ENCODE measurements around the gene PDE8B.

Gene PDE8B

GRCh38 chr5:77208507-77209163 lies 1.8 kb upstream of the PDE8B start (continued):
- TF ChIP-seq TOX (CRISPR knock-in tag; IDR thresholded peaks at IDR 0.05; ENCODE audit: borderline replicate concordance) (no peak), ZNF8 (CRISPR knock-in tag; IDR thresholded peaks at IDR 0.05) (no peak), ESRRG (CRISPR knock-in tag; IDR thresholded peaks at IDR 0.05) (no peak), CSDC2 (CRISPR knock-in tag; IDR thresholded peaks at IDR 0.05) (no peak), BACH2 (CRISPR knock-in tag; IDR thresholded peaks at IDR 0.05; ENCODE audit: borderline replicate concordance) (no peak), ISL1 (CRISPR knock-in tag; IDR thresholded peaks at IDR 0.05) (no peak)

DNA sequence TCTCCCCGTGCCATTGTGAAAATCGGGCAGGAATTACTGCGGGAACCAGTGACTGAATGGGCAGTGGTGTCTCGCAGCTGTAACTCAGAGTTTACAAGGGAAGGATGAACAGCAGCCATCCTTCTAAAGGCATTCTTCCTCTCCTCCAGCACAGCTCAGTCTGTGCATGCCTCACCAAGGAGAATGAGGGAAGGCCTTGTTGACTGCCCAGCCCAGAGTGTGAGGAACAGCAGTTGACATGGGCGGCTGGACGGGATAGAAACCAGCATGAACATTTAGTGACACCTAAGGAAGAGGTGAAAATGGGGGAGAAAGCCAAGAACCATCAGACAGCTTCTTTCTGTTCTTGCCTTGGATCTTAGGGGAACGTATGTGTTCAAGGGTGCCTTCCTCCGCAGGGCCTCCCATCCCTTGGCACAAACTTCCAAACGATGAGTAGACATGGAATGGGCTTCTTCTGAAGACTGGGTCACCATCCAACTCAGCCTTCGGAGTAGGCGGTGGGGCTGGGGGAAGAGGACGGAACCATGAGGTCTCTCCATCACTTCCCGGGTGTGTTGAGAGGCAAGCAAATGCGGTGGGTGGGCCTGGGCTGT lies 887 bp upstream of the PDE8B start:
- TF ChIP-seq BACH2 (CRISPR knock-in tag; IDR thresholded peaks at IDR 0.05; ENCODE audit: borderline replicate concordance) (no peak), RARB (CRISPR knock-in tag; IDR thresholded peaks at IDR 0.05) (no peak), ZFP30 (CRISPR knock-in tag; IDR thresholded peaks at IDR 0.05) (no peak), TSHZ2 (CRISPR knock-in tag; IDR thresholded peaks at IDR 0.05) (no peak), CREB5 (CRISPR knock-in tag; IDR thresholded peaks at IDR 0.05; ENCODE audit: low read depth) (no peak), ZNF565 (CRISPR knock-in tag; conservative IDR thresholded peaks at IDR 0.05; ENCODE audit: low read depth) (no peak), ISL1 (CRISPR knock-in tag; IDR thresholded peaks at IDR 0.05) (no peak), OSR1 (CRISPR knock-in tag; IDR thresholded peaks at IDR 0.05) (no peak), TCF4 (CRISPR knock-in tag; IDR thresholded peaks at IDR 0.05; ENCODE audit: borderline replicate concordance) (no peak), CSDC2 (CRISPR knock-in tag; IDR thresholded peaks at IDR 0.05) (no peak), TOX (CRISPR knock-in tag; IDR thresholded peaks at IDR 0.05; ENCODE audit: borderline replicate concordance) (no peak), SNAI2 (CRISPR knock-in tag; IDR thresholded peaks at IDR 0.05) (no peak), GLIS3 (CRISPR knock-in tag; IDR thresholded peaks at IDR 0.05) (no peak), ZFP3 (CRISPR knock-in tag; IDR thresholded peaks at IDR 0.05) (no peak), ZNF70 (CRISPR knock-in tag; IDR thresholded peaks at IDR 0.05) (no peak), ESRRG (CRISPR knock-in tag; IDR thresholded peaks at IDR 0.05) (no peak), PPARA (CRISPR knock-in tag; IDR thresholded peaks at IDR 0.05; ENCODE audit: borderline replicate concordance) (no peak)
- TF ChIP-seq, protein P1, sequence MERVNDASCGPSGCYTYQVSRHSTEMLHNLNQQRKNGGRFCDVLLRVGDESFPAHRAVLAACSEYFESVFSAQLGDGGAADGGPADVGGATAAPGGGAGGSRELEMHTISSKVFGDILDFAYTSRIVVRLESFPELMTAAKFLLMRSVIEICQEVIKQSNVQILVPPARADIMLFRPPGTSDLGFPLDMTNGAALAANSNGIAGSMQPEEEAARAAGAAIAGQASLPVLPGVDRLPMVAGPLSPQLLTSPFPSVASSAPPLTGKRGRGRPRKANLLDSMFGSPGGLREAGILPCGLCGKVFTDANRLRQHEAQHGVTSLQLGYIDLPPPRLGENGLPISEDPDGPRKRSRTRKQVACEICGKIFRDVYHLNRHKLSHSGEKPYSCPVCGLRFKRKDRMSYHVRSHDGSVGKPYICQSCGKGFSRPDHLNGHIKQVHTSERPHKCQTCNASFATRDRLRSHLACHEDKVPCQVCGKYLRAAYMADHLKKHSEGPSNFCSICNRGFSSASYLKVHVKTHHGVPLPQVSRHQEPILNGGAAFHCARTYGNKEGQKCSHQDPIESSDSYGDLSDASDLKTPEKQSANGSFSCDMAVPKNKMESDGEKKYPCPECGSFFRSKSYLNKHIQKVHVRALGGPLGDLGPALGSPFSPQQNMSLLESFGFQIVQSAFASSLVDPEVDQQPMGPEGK (CRISPR knock-in tag; IDR thresholded peaks at IDR 0.05; ENCODE audit: borderline replicate concordance), result no peak
- TF ChIP-seq, protein P2, sequence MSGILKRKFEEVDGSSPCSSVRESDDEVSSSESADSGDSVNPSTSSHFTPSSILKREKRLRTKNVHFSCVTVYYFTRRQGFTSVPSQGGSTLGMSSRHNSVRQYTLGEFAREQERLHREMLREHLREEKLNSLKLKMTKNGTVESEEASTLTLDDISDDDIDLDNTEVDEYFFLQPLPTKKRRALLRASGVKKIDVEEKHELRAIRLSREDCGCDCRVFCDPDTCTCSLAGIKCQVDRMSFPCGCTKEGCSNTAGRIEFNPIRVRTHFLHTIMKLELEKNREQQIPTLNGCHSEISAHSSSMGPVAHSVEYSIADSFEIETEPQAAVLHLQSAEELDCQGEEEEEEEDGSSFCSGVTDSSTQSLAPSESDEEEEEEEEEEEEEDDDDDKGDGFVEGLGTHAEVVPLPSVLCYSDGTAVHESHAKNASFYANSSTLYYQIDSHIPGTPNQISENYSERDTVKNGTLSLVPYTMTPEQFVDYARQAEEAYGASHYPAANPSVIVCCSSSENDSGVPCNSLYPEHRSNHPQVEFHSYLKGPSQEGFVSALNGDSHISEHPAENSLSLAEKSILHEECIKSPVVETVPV (CRISPR knock-in tag; IDR thresholded peaks at IDR 0.05), result no peak
- ATAC-seq, result no peak

GRCh38 chr5:77210964-77211690 lies 647 bp downstream of the PDE8B start:
- TF ChIP-seq TCF4 (CRISPR knock-in tag; IDR thresholded peaks at IDR 0.05; ENCODE audit: borderline replicate concordance), result no peak
- TF ChIP-seq ZNF8 (CRISPR knock-in tag; IDR thresholded peaks at IDR 0.05), result no peak
- no peak for TF ChIP-seq ZNF70 (CRISPR knock-in tag; IDR thresholded peaks at IDR 0.05)
- TF ChIP-seq CSDC2 (CRISPR knock-in tag; IDR thresholded peaks at IDR 0.05), result no peak
- no peak for TF ChIP-seq ARNTL (CRISPR knock-in tag; IDR thresholded peaks at IDR 0.05; ENCODE audit: borderline replicate concordance, low read depth)
- no peak for TF ChIP-seq CREB5 (CRISPR knock-in tag; IDR thresholded peaks at IDR 0.05; ENCODE audit: low read depth)
- ATAC-seq, result no peak
